Fibroblast of pulmonary artery (primary cell): Measurements from ENCODE around the gene WLS.
"Not testable (repeated sequence)": the region's sequence is repeated elsewhere in the genome, so short reads cannot be mapped to it uniquely, and the experiment has no call there.

ENCODE experiments used
- DNase-seq: peaks from one replicate; pipeline ENCODE4 v3.0.0-alpha.2; 2010; ENCODE audit warnings: low read depth
- H3K4me3 ChIP-seq: replicated peaks from 2 replicates; pipeline ENCODE4 v1.5.1; 2011; ENCODE audit warnings: low read depth, mild to moderate bottlenecking, control low read depth, low read length, moderate library complexity
- TF ChIP-seq, protein P1 (sequence below): IDR thresholded peaks from 2 replicates; pipeline ENCODE4 v1.5.1; 2011; ENCODE audit warnings: mild to moderate bottlenecking, control low read depth, low read length, inconsistent platforms; ENCODE audit errors: missing control alignments

WLS gene

DNA sequence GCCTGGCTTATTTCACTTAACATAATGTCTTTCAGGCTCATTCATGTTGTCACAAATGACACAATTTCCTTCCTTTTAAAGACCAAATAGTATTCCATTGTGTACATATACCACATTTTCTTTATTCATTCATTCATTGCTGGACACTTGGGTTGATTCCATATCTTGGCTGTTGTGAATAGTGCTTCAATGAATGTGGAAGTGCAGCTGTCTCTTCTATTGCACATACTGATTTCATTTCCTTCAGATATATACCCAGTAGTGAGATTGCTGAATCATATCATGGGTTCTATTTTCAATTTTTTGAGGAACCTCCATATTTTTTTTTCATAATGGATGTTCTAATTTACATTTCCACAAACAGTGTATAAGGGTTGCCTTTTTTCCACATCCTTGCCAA is 38.6 kb upstream of the WLS start:
- DNase-seq = peak; percentile 49
- H3K4me3 ChIP-seq = no peak overlapping the region
- TF ChIP-seq, protein P1, sequence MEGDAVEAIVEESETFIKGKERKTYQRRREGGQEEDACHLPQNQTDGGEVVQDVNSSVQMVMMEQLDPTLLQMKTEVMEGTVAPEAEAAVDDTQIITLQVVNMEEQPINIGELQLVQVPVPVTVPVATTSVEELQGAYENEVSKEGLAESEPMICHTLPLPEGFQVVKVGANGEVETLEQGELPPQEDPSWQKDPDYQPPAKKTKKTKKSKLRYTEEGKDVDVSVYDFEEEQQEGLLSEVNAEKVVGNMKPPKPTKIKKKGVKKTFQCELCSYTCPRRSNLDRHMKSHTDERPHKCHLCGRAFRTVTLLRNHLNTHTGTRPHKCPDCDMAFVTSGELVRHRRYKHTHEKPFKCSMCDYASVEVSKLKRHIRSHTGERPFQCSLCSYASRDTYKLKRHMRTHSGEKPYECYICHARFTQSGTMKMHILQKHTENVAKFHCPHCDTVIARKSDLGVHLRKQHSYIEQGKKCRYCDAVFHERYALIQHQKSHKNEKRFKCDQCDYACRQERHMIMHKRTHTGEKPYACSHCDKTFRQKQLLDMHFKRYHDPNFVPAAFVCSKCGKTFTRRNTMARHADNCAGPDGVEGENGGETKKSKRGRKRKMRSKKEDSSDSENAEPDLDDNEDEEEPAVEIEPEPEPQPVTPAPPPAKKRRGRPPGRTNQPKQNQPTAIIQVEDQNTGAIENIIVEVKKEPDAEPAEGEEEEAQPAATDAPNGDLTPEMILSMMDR = no peak

DNA sequence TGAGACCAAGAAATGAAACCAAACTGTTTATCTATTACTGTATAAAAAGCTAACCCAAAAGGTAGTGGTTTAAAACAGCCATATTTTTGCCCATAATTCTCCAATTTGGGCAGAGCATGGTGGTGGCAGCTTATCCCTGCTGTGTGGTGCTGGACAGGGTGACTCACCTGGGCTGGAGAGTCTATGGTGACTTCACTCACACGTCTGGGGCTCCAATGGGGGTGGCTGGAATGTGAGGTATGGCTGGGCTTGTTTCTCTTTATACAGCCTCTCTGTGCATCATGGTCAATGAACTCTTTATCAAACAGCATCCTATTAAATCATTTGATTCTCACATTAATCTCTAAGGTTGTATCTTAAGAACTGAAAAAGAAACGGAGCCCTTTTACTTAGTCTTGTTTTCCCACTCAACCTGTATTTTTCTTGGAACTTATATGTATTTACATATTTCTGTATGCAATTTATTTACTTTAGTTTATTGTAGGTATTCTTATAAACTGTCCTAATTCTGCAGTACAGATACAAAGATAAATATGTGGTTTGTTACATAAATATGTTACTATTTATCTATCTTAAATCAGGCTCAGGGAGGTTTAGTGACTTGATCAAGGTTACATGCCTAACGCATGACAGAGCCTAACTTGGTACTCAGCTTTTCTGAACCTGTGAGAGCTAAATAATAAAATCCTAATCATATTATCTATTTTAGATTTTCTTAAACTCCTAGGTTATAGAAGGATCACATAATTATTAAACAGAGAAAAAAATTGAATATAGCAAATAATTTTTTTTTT is 37.5 kb upstream of the WLS start:
- TF ChIP-seq, protein P1 = no peak
- H3K4me3 ChIP-seq = no peak overlapping the region
- peak; percentile 36 for DNase-seq

DNA sequence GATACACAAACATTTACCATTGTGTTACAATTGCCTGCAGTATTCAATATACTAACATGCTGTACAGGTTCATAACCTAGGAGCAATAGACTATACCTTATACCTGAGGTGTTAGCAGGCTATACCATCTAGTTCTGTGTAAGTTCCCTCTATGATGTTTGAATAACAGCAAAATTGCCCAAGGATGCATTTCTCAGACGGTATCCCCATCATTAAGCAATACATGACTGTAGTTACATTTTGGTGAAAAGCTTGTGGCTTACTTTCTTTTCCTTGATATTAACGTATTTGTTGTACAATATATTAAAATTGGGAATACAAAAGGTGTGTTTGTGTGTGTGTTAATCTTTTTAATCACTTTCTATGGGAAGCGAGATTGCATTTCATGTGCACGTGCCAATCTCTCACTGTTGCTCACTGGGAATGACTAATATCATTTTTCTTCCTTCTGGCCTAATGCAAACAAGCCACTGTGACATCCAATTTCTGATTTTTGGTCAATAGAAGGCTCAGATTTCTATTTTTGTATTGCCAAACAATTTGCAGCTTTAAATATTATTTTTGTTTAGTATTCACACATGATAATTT is 36.7 kb upstream of the WLS start:
- TF ChIP-seq, protein P1 = no peak
- no peak overlapping the region for H3K4me3 ChIP-seq
- no peak for DNase-seq

DNA sequence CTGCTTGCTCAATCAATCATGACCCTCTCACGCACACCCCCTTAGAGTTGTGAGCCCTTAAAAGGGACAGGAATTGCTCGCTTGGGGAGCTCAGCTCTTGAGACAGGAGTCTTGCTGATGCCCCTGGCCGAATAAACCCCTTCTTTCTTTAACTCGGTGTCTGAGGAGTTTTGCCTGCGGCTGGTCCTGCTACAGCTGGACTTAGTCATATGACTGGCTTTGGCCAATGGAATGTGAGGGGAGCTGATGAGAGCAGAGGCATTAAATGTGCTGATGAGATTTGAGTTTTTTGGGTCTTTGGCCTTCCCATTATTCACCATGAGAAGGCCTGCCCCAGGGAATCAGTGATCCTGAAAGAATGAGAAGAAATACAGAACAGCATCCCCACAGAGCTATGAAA is 24.5 kb upstream of the WLS start:
- not testable (repeated sequence) for DNase-seq, H3K4me3 ChIP-seq

DNA sequence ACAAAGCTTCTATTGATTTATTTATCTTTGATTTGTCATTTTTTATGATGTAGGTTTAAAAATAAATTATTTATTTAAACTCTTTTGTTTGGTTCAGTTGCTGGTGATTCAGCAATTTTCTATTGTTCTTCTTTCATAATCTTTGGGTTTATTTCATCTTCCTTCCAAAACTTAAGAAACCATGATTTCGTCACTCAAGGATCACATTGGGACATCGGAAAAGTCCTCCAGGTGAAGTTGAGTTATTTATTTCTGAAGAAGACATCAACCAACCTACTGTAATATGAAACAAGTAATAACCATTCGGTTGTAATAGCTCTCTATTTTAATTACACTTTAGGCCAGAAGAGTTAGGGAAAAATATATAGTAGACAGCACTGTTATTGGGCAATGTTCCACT is 23.0 kb upstream of the WLS start:
- no peak overlapping the region for H3K4me3 ChIP-seq
- peak; percentile 81 for DNase-seq
- TF ChIP-seq, protein P1 = no peak

DNA sequence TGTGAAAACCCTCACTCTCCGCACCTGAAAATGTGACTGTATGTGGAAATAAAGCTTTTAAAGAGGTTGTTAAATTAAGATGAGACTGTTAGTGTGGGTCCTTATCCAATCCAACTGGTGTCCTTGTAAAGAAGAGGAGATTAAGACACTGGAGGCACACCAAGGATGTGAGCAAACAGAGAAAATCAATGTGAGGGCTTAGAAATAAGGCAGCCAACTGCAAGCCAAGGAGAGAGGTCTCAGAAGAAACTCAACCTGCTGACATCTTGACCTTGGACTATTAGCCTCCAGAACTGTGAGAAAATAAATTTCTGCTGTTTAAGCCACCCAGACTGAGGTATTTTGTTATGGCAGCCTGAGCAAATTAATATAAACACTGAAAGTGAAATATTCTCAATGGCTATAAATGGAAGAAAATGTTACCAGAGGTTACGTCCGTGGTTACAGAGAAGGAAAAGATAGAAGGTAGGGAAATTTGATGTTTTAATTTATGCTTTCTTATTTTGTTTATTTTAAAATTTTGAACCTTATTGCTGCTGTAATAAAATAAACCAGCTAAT is 22.4 kb upstream of the WLS start:
- H3K4me3 ChIP-seq = no peak overlapping the region
- no peak for DNase-seq
- TF ChIP-seq, protein P1 = no peak

DNA sequence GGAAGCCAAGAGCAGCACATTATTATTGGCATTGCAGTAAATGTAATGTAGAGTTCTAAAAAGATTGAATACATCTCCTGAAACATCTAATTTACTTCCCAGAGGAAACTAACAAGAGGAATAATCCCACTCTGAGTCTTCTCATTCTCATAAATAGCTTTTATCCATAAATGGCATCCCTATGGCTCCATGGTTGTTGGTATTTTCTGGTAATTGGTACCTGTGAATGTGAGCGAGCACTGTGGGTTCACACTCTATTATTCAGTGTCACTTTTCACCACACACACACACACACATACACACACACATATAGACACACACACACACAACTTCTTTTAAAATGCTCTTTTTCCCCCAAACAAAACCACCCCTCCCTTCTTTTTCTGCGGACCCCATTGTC is 4.7 kb upstream of the WLS start:
- TF ChIP-seq, protein P1 = no peak
- no peak for DNase-seq
- no peak overlapping the region for H3K4me3 ChIP-seq
